GM18508 (cell line): ENCODE measurements around the gene FGFR3.
A peak's percentile ranks its signal among the peaks of the same experiment; 100 is the strongest.
"Not testable (repeated sequence)": the region's sequence is repeated elsewhere in the genome, so short reads cannot be mapped to it uniquely, and the experiment has no call there.

Experiments
- ATAC-seq: cut with Tn5 transposase; IDR thresholded peaks from one replicate; pipeline ENCODE4 v1.9.1; 2021; ENCODE audit warnings: moderate number of reproducible peaks; ENCODE audit not compliant: insufficient read depth, unreplicated experiment

Gene FGFR3

DNA sequence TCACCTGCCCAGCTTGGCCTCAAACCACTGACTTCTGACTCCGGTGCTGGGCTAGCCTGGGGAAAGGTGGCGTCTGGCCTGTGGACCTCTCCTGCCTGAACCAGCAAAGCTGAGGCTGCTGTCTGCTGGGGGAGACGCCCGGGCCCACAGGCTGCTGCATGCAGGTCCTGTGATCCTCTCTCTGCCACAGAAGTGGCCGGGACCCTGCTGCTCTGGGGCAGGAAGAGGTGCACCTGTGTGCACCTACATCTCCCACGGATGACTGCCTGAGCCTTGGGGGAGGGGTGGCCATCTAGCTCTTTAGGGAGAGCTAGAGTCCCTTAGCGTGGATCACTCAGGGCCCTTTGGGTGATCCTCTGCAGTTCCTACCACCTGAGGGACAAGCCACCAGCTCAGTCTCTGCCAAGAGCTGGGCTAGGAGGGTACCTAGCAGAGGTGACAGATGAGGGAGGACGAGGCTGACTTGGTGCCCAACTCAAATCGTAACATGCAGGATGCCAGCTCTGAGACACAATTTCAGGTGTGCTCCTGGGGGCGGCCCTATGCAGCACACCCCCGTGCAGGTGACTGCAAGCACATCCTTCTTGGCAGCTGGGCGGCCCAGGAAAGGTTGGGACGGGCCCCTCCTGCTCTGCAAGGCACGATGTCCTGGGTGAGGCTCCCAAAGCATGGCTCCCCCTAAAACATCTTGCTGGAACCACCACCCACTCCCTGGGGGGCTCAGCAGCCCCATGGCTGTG, 40.4 kb downstream of the FGFR3 start:
- ATAC-seq, result no peak

DNA sequence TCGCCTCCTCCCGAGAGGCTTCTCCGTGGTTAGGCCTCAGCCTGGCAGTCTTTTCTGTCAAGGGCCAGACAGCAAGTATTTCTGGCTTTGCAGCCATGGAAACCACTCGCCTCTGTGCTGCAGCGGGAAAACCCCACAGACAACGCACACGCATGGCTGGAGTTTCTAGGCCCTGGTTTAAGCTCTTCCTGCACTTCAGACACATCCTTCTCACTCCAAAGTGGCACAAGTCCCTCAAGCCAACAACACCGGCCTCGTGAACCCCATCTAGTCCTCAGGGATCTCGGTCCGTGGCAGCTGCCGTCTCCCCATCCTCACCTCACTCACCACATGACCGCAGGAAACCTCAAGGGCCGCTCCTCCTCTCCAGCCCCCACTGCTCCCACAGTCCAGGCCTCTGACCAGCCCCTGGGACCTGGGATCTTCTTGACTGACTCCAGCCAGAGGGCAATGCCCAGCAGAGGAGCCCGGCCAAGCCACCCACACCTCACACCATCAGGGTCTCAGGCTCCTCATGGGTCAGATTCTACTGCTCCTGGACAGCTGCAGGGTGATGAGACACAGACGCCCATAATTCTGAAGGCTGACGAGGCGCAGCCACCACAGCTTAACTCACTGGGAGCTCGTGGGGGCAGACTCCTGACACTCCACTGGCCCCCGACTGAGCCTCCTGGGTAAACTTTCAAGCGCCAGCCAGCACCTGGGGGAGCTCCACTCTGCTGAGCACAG, 41.1 kb downstream of the FGFR3 start:
- ATAC-seq, result no peak

DNA sequence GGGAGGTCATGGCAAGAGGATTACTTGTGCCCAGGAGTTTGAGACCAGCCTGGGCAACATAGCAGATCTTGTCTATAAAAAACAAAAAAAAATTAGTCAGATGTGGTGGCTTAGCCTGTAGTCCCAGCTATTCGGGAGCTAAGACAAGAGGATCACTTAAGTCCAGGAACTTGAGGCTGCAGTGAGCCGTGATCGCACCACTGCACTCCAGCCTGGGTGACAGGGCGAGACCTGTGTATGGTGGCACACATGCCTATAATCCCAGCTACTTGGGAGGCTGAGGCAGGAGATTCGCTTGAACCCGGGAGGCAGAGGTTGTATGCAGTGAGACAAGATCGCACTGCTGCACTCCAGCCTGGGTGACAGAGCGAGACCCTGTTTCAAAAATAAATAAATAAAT, 42.7 kb downstream of the FGFR3 start:
- not testable (repeated sequence) for ATAC-seq

DNA sequence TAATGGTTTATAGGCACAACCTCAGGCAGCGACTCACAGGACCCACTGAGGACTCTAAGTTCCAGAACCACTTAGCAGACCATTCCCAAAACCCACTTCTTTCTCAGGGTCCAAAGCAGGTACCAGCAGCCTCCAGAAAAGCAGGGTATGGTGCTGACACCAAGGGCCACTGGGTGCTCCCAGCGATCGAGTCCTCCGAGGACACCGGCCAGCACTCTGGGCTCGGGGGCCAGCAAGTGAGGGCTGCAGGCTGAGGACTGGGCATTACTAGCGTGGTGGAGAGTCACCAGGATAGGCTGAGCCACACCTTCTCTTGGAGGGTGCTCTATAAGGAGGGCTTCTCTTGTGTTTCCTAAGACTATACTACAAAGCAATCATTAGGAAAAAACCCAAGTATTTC, 43.6 kb downstream of the FGFR3 start:
- ATAC-seq, result no peak

DNA sequence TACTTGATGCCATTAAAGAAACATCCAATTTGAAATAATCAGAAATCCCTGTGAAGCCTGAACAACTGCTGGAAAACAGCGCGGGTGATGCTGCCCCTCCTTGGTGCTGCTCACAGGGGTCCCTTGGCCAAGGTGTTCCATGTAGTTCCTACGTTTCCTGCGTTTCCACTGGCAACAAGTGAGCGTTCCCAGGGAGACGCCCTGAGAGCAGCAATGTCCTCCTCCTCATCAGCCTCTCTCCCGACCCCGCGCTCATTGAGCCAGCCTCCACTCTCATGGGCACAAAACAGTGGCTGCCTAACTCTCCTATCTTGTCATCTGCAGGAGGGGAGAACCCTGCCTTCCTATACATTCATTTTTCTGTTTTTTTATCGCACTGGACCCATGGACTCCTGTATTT, 44.0 kb downstream of the FGFR3 start:
- ATAC-seq, result no peak

DNA sequence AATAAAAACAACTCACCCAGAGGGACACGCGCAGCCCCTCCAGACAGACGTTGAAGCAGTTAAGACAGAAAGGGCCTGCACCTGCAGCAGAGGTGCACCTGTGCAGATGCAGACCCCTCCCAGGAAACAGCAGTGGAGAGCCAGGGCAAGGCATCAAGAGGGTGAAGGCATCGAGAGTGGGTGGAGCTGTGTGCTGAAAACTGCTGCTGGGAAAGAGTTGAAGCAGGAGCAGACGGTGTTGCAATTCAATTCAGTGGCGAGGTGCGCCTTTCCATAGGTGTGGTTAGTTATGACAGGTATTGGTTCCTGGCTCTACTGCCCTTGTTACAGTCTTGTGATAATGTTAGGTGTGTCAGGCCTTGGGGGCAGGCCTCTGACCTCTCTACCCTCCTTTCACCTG, 46.2 kb downstream of the FGFR3 start:
- no peak for ATAC-seq

DNA sequence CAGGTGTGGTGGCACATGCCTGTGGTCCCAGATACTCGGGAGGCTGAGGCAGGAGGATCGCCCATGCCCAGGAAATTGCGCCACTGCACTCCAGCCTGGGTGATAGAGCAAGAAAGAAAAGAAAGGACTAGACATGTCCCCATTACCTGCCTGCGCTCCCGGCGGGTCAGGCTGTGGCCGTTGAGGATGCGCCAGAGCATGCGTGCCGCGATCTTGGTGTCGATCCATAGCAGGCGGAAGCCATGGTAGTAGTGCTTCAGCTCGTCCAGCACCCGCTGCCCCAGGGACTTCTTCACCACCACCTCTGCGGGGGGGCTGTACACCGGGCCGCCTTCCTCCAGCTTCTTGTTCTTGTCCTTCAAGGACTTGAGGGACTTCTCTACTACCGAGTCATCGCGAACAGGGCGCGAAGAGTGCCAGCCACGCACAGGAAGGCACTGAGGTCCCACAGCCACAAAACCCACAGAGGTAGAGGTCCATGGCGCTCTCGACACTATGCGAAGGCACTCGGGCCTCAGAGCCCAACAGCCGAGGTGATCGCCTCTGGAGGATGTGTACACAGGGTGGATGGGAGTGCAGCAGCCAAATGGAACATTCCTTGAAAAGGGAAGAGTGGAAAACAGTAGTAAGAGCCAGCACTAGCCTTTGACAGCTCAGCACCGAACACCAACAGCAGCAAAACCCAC, 48.3 kb downstream of the FGFR3 start:
- no peak for ATAC-seq

DNA sequence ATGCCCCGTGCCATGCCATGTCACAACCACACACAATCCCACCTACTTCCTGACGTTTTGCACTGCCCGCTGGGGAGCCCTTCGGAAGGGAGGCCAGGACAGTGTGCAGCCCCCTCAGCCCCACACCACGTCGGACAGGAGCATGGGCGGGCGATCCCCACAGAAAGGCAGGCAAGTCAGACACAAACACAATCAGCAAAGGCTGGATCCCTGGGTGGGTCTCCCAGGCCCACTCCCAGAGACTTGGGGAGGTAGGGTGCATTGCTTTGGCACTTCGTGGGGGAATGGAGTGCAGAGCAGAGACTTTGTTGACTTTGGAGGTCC, 48.8 kb downstream of the FGFR3 start:
- ATAC-seq, result no peak

DNA sequence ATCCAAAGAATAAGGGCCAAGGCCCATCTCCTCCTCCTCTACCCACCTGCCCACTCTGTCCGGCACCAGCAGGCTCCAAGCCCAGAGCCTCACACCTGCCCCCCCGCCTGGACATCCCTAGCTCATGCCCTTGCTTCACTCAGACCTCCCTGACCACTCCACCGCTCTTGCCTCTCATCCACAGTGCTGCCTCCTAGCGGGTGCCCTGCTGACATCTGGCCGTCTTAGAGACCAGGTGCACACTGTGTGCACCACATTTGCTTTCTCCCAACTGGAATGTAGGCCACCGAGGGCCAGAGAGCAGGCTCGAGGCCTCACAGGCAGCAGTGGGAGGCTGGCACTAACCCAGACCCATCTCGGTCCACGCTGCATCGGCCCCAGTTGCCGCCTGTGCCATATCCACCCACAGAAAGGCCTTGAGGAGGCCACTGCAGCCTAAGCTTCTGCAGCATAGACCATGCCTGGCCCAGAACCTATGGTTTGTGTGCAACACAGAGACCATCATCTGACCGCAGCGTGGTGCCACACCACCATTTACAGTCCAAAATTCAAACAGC, 49.3 kb downstream of the FGFR3 start:
- ATAC-seq, result no peak

DNA sequence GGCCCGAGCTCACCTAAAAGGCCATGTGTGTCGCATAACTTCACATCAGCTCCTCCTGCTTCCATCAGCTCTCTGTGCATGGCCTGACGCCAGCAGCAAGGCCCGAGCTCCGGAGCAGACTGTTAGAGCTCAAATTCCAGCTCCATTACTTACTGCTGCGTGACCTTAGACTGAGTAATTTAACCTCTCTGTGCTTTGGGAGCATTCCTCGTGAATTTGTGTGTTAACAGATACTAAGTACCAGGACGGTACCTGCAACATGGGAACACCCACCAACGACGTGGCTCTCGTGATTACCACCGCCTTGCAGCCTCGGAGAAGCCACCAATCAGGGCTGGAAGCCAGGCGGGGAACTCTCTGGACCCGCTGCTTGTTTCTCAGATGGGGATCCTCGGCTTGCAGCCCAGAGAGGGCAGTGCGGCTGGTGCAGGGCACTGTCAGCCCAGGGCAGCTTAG, 49.9 kb downstream of the FGFR3 start:
- ATAC-seq, result no peak

DNA sequence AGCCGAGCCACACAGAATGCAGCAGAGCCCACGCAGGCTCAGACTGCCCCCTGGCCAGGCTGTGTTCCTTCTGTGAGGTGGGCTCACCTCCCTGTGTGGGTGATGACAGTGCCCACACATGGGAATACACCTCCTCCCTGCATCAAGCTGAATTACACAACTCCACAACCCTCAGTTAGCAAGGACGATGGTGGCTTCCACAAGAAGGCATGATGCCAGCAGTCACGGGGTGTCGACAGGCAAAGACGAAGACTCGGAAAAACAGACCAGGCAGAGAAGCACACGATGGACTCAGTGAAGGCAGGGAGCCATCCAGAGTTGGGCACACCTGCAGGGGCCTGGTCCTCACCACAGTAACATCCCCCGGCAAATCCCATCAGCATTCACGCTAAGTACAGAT, 50.8 kb downstream of the FGFR3 start:
- ATAC-seq, result no peak

DNA sequence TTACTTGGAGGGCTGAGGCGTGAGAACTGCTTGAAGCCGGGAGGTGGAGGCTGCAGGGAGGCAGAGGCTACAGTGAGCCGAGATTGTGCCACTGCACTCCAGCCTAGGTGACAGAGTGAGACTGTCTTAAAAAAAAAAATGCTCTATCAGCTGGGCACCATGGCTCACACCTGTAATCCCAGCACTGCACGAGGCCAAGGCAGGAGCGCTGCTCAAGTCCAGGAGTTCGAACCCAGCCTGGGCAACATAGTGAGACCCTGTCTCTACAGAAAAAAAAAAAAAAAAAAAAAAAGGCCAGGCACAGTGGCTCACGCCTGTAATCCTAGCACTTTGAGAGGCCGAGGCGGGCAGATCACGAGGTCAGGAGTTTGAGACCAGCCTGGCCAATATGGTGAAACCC, 51.5 kb downstream of the FGFR3 start:
- not testable (repeated sequence) for ATAC-seq

DNA sequence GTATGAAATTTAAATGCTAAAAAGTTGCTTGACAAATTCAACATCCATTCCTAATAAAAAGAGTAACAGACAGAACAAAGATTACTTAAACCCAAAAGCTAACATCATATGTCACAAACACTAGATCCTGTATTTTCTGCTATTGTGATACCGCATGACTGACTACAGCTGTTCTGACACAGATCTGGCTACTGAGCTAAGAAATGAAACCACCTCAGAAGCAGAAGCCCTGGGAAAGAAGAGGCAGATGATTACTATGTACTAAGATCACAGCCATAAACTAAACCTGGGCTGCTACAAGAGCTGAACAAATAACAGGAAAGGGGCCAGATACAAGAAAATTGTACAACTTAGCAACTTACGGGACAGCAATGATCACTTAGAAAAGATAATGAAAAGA, 53.5 kb downstream of the FGFR3 start:
- no peak for ATAC-seq

DNA sequence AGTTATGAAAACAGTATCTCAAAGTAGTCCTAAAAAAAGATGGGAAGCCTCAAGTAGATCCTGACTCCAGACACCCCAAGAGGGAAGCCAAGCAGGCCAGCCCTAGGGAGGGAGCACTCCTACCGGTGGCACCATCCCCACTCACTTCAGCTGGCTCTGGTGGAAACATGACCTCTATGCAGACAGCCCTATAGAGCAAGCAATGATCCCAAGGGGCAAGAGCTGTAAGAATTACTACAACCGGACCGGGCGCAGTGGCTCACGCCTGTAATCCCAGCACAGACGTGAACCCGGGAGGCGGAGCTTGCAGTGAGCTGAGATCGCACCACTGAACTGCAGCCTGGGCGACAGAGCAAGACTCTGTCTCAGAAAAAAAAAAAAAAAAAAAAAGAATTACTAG, 57.2 kb downstream of the FGFR3 start:
- no peak for ATAC-seq

DNA sequence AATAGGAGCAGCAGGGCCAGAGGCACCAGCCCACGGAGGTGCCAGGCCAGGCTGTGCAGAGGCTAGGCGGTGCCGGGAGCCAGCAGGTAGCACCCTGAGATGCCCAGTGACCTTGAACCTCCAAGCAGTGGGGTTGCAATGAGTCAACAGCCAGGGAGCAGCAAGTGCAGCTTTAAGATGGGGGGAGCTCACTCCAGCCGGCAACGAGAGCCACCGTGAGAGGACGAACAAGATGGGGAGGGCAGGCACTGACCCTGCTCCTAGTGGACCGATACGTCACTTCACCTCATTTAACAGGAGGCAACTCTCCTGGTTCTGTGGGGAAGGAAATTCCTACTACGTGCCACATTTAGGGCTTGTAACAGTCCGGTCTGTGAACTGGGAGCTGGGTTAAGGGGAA, 58.1 kb downstream of the FGFR3 start:
- no peak for ATAC-seq

DNA sequence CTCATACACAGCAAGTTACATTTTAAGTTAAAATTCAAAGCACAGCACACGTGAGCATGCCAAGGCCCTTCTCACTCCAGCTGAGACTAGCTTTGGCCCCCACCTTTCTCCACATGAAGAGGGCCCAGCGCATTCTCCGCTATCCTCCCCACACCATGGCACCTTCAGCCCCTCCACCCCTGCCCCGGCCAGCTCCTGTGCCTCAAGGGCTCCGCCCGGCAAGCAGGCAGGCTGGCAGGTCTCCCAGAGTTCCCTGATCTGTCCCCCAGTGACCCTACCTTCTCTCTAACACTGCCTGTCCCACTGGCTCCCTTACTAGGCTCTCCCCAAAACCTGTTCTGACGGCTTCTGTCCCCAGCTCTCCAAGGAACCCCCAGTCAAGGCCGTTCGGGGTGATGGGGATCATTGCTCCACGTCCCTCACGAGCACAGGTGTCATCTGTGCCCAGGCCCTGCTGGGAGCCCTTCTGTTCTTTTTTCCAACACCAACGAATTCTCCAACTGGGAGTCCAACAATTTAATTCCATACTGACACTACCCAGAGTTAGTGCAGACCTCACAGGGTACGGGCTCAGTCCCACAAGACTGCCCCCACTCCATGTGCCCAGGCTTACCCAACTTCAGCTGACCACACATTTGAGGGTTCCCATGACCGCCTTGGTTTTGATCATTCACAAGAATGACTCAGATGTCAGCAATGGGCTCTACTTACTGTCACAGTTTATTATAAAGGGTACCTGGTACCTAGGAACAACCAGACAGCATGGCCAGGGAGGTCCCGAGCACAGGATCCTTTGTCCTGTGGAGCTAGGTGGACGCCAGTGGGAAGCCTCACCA, 58.7 kb downstream of the FGFR3 start:
- ATAC-seq, result no peak

DNA sequence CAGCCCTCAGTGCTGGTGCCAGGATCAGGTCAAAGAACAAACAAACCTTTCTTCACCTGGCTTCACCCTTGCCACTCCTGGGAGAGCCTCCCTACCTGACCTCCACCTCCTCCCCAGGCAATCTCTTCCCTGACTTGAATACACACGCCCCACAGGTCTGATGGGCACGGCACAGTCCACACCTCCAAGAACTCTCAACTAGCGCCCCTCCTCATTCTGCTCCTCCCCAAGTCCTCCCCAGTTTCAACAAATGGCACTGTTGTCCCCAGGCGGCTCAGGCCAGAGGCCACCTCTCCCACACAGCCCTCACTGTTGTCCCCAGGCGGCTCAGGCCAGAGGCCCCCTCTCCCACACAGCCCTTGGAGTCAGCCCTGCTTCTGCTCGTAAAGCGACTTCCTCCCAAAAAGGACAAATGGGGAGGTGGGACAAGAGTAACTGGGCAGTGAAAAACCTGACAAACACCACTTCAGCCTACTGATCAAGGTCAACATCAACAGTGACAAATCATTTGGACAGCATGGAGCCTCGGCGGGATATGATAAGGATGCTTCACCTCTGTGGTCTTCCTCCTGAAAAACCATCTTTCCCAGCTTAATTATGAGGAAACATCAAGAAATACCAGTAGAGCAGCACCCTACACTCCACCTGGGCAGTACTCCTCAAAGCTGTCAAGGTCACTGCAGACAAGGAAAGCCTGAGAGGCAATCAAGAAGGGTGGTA, 60.0 kb downstream of the FGFR3 start:
- ATAC-seq, result no peak

DNA sequence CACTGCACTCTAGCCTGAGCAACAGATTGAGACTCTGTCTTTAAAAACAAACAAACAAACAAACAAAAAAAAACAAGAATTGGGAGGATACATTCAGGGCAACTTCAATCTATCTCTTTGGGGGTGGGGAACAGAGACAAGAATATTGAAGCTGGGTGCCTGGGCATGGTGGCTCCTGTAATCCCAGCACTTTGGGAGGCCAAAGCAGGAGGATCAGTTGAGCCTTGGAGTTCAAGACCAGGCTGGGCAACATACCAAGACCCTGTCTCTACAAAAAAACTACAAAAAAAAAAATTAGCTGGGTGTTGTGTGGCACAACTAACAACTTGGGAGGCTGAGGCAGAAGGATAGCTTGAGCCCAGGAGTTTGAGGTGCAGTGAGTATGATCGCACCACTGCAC, 61.7 kb downstream of the FGFR3 start:
- ATAC-seq, result no peak

DNA sequence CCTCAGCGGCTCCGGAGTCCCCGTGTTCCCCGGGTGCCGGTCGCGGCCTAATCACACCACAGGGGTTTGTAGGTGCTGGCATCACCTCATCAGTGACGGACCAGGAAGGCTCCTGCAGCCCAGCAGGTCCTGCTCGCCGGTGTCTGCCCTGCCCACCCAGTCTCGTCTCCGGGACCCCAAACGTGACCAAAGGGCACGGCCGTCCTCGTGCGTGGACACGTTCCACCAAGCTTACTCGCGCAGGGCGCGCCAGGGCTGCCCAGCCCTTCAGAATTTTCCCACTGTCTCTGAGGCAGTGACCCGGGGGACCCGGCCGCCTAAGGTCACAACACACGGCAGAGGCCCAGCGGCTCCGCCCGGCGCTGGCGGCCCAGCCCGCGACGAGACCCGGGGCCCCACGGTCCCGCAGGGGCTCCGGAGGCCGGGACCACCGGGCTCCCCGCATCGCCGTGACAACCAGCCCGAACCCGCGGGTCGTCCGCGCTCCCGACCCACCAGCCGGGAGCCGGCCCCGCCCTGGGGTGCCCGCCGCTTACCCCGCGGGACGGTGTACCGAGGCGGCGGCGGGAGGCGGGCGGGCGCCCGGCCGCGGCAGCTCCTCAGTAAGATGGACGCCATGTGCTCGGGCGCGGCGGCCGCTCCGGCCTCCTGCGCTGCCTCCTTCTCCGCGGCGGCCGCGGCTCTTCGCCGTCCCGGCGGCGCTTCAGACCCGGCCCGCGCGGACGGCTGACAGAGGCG, 62.4 kb downstream of the FGFR3 start:
- peak; percentile 13 for ATAC-seq
